NCI-H345 (cell line): ENCODE data around the gene CTRL.
"Not testable (repeated sequence)": the region's sequence is repeated elsewhere in the genome, so short reads cannot be mapped to it uniquely, and the experiment has no call there.

Experiments used
- DNase-seq: peaks from one replicate; lab custom pipeline; 2025; lab: John Stamatoyannopoulos, UW

Gene CTRL

GRCh38 chr16:67923414-67924116 is 8.1 kb downstream of the CTRL start:
- peak; percentile 82 for DNase-seq

DNA sequence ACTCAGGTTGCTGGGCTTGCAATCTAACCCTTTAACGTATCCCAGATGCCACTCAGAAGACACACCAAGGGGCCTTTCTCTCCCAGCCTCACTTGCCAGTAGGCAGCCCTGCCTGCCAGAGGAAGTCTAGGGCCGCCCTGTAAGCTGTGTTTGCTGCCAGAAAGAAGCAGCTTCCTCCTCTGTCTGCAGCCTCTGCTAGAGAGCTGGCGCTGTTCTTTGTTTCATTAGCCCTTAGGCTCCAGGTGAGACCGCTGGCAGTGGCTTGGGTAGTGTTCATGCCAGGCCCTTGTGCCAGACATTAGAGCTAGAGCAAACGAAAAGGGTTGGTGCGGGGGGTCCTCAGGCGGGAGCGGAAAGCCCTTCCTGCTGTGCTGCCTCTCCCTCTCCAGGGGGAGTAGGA is 8.9 kb downstream of the CTRL start:
- DNase-seq: peak; percentile 89

- no peak for DNase-seq
Measured at GRCh38 chr16:67922221-67922620, 9.4 kb downstream of the CTRL start.

- DNase-seq: peak; percentile 44
Measured at GRCh38 chr16:67919622-67920221, 11.9 kb downstream of the CTRL start.

GRCh38 chr16:67917852-67918236 is 13.8 kb downstream of the CTRL start:
- DNase-seq: peak; percentile 17

DNA sequence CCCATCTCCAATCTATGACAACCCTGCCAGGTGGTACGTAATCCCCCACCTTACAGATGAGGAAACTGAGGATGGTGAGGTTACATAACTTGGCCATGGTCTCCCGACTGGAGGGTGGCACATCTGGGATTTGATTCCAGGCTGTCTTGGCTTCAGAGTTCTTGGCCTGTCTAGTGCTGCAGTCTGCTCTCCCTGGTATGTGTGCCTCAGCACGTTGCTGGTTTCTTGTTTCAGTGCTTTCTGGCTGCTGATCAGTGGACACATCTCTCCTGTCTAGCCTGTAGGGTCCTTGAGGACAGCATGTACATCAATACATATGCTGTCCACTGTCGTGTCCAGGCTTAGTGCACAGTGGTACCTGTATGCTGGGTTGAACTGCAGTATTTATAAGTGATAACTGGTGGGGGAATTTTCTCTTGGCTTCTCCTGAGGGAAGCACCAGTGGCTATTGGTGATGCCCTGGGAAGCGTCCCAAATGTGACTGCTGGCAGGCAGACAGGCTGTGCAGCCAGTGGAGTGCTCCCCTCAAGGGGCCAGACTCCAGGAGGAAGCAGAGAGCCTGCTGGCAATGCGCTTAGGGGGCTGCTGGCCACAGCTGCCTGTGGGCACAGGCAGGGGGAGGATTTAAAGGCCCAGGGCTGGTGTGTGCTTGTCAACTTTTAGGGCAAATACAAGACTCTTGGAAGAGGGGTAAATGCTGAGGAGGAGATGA is 14.4 kb downstream of the CTRL start:
- DNase-seq: no peak

- DNase-seq: no peak
Measured at GRCh38 chr16:67915831-67916723, 15.6 kb downstream of the CTRL start.

DNA sequence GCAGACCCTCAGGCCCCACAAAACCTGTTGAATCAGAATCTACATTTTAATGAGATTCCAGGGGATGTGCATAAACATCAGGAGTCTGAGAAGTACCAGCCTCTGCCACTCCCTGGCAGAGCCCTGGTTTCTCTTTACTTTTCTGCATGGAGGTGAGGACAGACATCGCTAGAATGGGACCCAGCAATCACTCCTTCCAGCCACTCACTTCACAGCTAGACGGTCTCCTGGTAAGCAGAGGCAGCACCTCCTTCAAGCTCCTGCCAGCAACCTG is 16.2 kb downstream of the CTRL start:
- DNase-seq: not testable (repeated sequence)

GRCh38 chr16:67914758-67915495 is 16.7 kb downstream of the CTRL start:
- DNase-seq: no peak

GRCh38 chr16:67910158-67910557 is 21.5 kb downstream of the CTRL start:
- peak; percentile 50 for DNase-seq

DNA sequence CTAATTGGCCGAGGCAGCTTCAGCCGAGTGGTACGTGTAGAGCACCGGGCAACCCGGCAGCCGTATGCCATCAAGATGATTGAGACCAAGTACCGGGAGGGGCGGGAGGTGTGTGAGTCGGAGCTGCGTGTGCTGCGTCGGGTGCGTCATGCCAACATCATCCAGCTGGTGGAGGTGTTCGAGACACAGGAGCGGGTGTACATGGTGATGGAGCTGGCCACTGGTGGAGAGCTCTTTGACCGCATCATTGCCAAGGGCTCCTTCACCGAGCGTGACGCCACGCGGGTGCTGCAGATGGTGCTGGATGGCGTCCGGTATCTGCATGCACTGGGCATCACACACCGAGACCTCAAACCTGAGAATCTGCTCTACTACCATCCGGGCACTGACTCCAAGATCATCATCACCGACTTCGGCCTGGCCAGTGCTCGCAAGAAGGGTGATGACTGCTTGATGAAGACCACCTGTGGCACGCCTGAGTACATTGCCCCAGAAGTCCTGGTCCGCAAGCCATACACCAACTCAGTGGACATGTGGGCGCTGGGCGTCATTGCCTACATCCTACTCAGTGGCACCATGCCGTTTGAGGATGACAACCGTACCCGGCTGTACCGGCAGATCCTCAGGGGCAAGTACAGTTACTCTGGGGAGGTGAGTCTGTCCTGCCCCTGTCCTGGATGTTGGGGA is 22.5 kb downstream of the CTRL start:
- no peak for DNase-seq

GRCh38 chr16:67907397-67908180 is 24.1 kb downstream of the CTRL start:
- DNase-seq: no peak

DNA sequence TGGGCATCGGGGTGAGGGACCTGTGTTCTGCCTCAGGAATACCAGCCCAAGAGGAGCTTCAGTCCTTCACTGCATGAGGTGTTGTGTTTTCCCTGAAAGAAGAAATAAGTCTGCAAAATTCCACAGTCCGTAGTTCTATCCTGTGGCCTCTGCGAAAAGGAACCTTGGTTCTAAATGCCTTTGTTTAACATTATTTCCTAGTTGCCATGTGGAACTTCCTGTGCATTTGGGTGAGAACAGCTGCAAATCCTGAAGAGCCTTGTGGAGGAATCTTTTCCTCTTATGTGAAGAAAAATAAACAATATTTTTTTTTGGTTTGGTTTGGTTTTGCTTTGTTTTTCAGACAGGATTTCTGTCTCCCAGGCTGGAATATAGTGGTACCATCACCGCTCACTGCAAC is 28.8 kb downstream of the CTRL start:
- no peak for DNase-seq

- no peak for DNase-seq
Measured at GRCh38 chr16:67901734-67902133, 29.9 kb downstream of the CTRL start.

DNA sequence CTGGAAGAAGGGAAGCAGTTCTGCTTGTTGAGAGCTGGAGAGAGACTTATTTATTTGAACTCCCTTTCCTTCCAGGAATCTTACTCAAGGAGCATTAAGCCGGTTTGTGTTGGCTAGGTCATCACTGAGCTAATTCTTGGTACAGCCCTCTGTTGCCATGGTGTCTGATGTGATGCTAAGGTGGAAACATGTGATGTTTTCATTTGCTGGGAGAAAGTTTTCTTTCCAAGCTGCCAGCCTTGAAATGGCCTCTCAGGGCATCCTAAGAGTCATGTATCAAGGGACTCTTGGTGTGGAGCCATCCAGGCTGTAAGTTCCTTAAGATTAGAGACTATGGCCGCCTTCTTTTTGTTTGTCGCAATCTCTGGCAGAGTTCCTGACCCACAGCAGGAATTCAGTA is 34.4 kb downstream of the CTRL start:
- no peak for DNase-seq

GRCh38 chr16:67893743-67894399 is 37.8 kb downstream of the CTRL start:
- no peak for DNase-seq

GRCh38 chr16:67892899-67893742 is 38.5 kb downstream of the CTRL start, which contains the start of gene PSKH1:
PSKH1 (plus strand) TSS chr16:67893254; CDS start chr16:67908750, 15,496 bp downstream.
- peak; percentile 93 for DNase-seq

DNA sequence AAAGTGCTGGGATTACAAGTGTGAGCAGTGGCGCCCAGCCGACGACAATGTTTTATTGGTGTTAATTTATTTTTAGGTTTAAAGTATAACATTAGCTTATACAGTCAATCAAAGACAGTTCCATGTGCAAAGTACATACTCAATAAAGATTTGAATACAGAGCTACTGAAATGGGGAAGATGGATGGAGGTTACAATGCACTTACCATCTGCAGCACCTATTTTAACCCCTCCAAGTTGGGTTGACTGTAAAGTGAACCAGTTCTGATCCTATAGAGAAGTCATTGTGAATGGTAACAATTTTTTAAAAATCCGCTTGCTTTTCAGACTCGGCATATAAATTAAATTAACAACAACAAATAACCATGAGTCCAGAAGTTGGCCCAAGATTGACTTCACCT is 39.3 kb downstream of the CTRL start:
- DNase-seq: no peak

- no peak for DNase-seq
Measured at GRCh38 chr16:67888331-67888730, 43.3 kb downstream of the CTRL start.
